ENCODE measurements around the gene CES2. TPM values are rescaled to one million over a fixed set of nuclear protein-coding genes. Genes with fewer than 3 reads are reported as not detected.

CES2 gene
- total RNA-seq, 1 experiment from 2014 or later, result 37.6 TPM

DNA sequence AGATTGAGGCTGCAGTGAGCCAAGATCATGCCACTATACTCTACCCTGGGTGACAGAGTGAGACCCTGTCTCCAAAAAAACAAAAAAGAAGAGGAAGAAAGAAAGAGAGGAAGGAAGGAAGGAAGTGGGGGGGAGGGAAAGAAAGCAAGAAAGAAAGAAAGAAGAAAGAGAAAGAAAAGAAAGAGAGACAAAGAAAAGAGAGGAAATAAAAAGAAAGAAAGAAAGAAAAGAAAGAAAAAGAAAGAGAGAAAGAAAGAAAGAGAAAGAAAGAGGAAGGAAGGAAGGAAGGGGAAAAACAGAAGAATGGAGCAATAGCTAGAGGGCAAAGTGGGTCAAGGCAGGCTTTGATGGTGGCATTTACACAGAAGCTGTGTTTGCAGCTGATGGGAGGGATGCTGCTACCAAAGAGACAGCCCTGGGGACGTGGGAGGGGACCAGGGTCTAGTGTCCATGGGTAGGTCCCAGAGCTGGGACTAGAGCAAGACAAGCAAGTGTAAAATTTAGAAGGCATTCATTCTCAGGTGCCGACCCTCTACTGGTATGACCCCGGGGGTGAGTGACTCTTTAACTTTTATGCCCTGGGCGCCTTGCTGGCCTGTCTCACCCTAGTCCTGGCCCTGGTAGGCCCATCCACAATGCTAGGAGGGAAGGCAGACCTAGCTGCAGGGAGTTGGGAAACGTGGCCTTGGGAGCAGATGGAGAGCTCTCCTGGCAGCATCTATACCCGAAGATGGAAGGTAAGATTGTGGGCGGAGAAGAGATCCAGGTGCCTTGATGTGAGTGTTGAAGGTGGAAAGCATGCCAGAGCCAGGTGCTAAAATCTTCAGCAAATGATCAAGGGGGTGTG is 23.8 kb downstream of the CES2 start:
- Histone ChIP-seq H3K9me3 (ENCODE audit: low read depth, low read length, poor library complexity, severe bottlenecking) (no peaks in the 10 kb centered on the region), H3K27ac (ENCODE audit: low read depth, low read length, poor library complexity, severe bottlenecking) (no peak overlapping the region), H3K27me3 (replicated peaks; ENCODE audit: insufficient read depth, low read depth, low read length, poor library complexity) (no peaks in the 10 kb centered on the region), H3K4me3 (ENCODE audit: low read depth, low read length, poor library complexity, severe bottlenecking) (no peak overlapping the region), H3K36me3 (ENCODE audit: insufficient read depth, low read length, poor library complexity, severe bottlenecking) (no peaks in the 10 kb centered on the region), H3K4me1 (ENCODE audit: insufficient read depth, low read length, poor library complexity, severe bottlenecking) (peaks cover 4% of the 10 kb centered on the region)
- CTCF ChIA-PET, result interaction anchor here (0.7 to 2.6 kb wide), 4 partner anchors 64 to 531 kb away, joined by 3 to 10 read pairs (median 3); no protein-coding TSS in a partner anchor
- BruUV-seq (replicated peaks), result no TSS peak
- POLR2A ChIA-PET (ENCODE audit: low non-redundant PET), result interaction anchor here (0.6 kb wide), 1 partner anchor 551 kb away, joined by 7 read pairs; no protein-coding TSS in a partner anchor
- no peak for DNase-seq (ENCODE audit: low spot score)
- TF ChIP-seq EZH2 (IDR thresholded peaks at IDR 0.05; ENCODE audit: borderline replicate concordance, low read depth, low read length, poor library complexity, severe bottlenecking), result no peak
- TF ChIP-seq, protein P1, sequence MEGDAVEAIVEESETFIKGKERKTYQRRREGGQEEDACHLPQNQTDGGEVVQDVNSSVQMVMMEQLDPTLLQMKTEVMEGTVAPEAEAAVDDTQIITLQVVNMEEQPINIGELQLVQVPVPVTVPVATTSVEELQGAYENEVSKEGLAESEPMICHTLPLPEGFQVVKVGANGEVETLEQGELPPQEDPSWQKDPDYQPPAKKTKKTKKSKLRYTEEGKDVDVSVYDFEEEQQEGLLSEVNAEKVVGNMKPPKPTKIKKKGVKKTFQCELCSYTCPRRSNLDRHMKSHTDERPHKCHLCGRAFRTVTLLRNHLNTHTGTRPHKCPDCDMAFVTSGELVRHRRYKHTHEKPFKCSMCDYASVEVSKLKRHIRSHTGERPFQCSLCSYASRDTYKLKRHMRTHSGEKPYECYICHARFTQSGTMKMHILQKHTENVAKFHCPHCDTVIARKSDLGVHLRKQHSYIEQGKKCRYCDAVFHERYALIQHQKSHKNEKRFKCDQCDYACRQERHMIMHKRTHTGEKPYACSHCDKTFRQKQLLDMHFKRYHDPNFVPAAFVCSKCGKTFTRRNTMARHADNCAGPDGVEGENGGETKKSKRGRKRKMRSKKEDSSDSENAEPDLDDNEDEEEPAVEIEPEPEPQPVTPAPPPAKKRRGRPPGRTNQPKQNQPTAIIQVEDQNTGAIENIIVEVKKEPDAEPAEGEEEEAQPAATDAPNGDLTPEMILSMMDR (conservative IDR thresholded peaks at IDR 0.05; ENCODE audit: low read depth, low read length), result no peak
- intact Hi-C loops (cut with micrococcal nuclease; ENCODE audit: unreplicated experiment), result loop anchor here (5.0 kb wide), 1 partner anchor 193 kb away; the partner anchor contains the start of gene B3GNT9

DNA sequence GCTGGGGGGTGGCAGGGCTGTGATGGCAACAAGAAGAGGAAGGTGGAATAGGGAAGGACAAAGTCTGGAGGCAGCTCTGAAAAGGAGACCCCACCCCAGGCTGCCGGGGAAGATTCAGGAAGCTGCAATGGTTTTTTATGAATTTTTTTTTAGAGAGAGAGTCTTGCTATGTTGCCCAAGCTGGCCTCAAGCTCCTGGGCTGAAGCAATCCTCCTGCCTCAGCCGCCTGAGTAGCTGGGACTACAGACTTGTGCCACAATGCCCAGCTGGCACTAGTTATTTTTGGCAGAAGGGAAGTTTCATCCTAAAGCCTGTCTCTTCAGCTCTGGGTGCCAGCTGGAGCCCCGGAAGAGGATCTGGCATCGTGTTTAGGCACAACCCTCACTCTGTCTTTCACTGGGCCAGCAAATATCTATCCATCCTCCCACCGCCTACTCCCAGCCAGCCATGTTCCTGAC is 24.4 kb downstream of the CES2 start:
- intact Hi-C loops (cut with micrococcal nuclease; ENCODE audit: unreplicated experiment), result loop anchor here (5.0 kb wide), 1 partner anchor 193 kb away; the partner anchor contains the start of gene B3GNT9
- H3K36me3 ChIP-seq (ENCODE audit: insufficient read depth, low read length, poor library complexity, severe bottlenecking), result no peaks in the 10 kb centered on the region
- H3K4me3 ChIP-seq (ENCODE audit: low read depth, low read length, poor library complexity, severe bottlenecking), result no peak overlapping the region
- no peaks in the 10 kb centered on the region for H3K27me3 ChIP-seq (replicated peaks; ENCODE audit: insufficient read depth, low read depth, low read length, poor library complexity)
- DNase-seq (ENCODE audit: low spot score), result no peak
- TF ChIP-seq, protein P1 (conservative IDR thresholded peaks at IDR 0.05; ENCODE audit: low read depth, low read length), result no peak
- no peak for TF ChIP-seq EZH2 (IDR thresholded peaks at IDR 0.05; ENCODE audit: borderline replicate concordance, low read depth, low read length, poor library complexity, severe bottlenecking)
- ChIA-PET CTCF (interaction anchor here (0.7 to 2.6 kb wide), 3 partner anchors 195 to 530 kb away, joined by 3 to 10 read pairs (median 3); no protein-coding TSS in a partner anchor), POLR2A (ENCODE audit: low non-redundant PET) (no interaction called here)
- no TSS peak for BruUV-seq (replicated peaks)
- no peaks in the 10 kb centered on the region for H3K9me3 ChIP-seq (ENCODE audit: low read depth, low read length, poor library complexity, severe bottlenecking)
- peaks cover 4% of the 10 kb centered on the region for H3K4me1 ChIP-seq (ENCODE audit: insufficient read depth, low read length, poor library complexity, severe bottlenecking)
- H3K27ac ChIP-seq (ENCODE audit: low read depth, low read length, poor library complexity, severe bottlenecking), result no peak overlapping the region

DNA sequence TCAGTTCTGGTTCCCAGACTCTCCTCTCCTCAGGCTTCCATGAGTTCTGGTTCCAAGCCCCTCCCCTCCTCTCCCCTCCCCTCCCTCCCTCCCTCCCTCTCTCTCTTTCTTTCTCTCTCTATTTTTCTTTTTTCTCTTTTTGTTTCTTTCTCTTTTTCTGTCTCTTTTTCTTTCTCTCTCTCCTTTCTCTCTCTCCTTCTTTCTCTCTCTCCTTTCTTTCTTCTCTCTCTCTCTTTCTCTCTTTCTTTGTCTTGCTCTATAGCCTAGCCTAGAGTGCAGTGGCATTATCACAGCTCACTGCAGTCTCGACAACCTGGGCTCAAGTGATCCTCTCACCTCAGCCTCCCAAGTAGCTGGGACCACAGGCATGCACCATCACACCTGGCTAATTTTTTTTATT is 25.0 kb downstream of the CES2 start:
- ChIA-PET POLR2A (ENCODE audit: low non-redundant PET) (no interaction called here), CTCF (interaction anchor here (1.2 to 2.6 kb wide), 2 partner anchors 58 to 195 kb away, joined by 3 to 10 read pairs; no protein-coding TSS in a partner anchor)
- Histone ChIP-seq H3K4me1 (ENCODE audit: insufficient read depth, low read length, poor library complexity, severe bottlenecking) (peaks cover 4% of the 10 kb centered on the region), H3K4me3 (ENCODE audit: low read depth, low read length, poor library complexity, severe bottlenecking) (no peak overlapping the region), H3K27me3 (replicated peaks; ENCODE audit: insufficient read depth, low read depth, low read length, poor library complexity) (no peaks in the 10 kb centered on the region), H3K9me3 (ENCODE audit: low read depth, low read length, poor library complexity, severe bottlenecking) (no peaks in the 10 kb centered on the region), H3K27ac (ENCODE audit: low read depth, low read length, poor library complexity, severe bottlenecking) (no peak overlapping the region), H3K36me3 (ENCODE audit: insufficient read depth, low read length, poor library complexity, severe bottlenecking) (no peaks in the 10 kb centered on the region)
- no TSS peak for BruUV-seq (replicated peaks)
- no peak for TF ChIP-seq EZH2 (IDR thresholded peaks at IDR 0.05; ENCODE audit: borderline replicate concordance, low read depth, low read length, poor library complexity, severe bottlenecking)
- TF ChIP-seq, protein P1 (conservative IDR thresholded peaks at IDR 0.05; ENCODE audit: low read depth, low read length), result no peak
- intact Hi-C loops (cut with micrococcal nuclease; ENCODE audit: unreplicated experiment), result no loop called here
- DNase-seq (ENCODE audit: low spot score), result no peak

Measured in A673 (cell line).